Neural crest cell (in vitro differentiated cells): Measurements from ENCODE around the gene PTK6. TPM values are rescaled to one million over a fixed set of nuclear protein-coding genes. Genes with fewer than 3 reads are reported as not detected.

Source experiments
- DNase-seq: peaks from one replicate; pipeline ENCODE4 v3.0.0; 2021; ENCODE audit warnings: low read depth, mixed read lengths, low spot score
- H3K27ac Mint-ChIP-seq: one replicate; pipeline ENCODE4 v1.8.0; 2021; ENCODE audit warnings: mild to moderate bottlenecking, mixed read lengths; ENCODE audit not compliant: unreplicated experiment
- H3K27me3 Mint-ChIP-seq: 2 replicates; pipeline ENCODE4 v1.8.0; 2021; ENCODE audit warnings: low read depth, mild to moderate bottlenecking, mixed read lengths
- H3K36me3 Mint-ChIP-seq: 2 replicates; pipeline ENCODE4 v1.8.0; 2021; ENCODE audit warnings: low read depth, mild to moderate bottlenecking, mixed read lengths
- H3K4me1 Mint-ChIP-seq: 2 replicates; pipeline ENCODE4 v1.8.0; 2021; ENCODE audit warnings: mixed read lengths
- H3K4me3 Mint-ChIP-seq: one replicate; pipeline ENCODE4 v1.8.0; 2021; ENCODE audit warnings: mild to moderate bottlenecking, mixed read lengths
- H3K9me3 Mint-ChIP-seq: 2 replicates; pipeline ENCODE4 v1.8.0; 2021; ENCODE audit warnings: mixed read lengths
- CTCF ChIP-seq: fragments of 200-600 bp; sonication (generic); conservative IDR thresholded peaks from 2 replicates; pipeline ENCODE4 v1.5.0; 2021; ENCODE audit warnings: antibody characterized with exemption, mild to moderate bottlenecking
- total RNA-seq: library from RNA; stranded (reverse); gene quantifications from 2 replicates; pipeline ENCODE4 v1.2.1, GENCODE V29; 2021

PTK6 gene
- total RNA-seq, 1 donor from 2014 or later: not detected

GRCh38 chr20:63564036-63564810, 27.0 kb upstream of the PTK6 start:
- Mint-ChIP-seq H3K27ac (no peak overlapping the region), H3K4me1 (no peaks in the 10 kb centered on the region), H3K4me3 (no peak overlapping the region), H3K36me3 (peaks cover 3% of the 10 kb centered on the region), H3K9me3 (no peaks in the 10 kb centered on the region), H3K27me3 (no peaks in the 10 kb centered on the region)
- no peak for DNase-seq
- no peak for TF ChIP-seq CTCF

- no peaks in the 10 kb centered on the region for H3K27me3 Mint-ChIP-seq
- DNase-seq: no peak
- H3K4me1 Mint-ChIP-seq: no peaks in the 10 kb centered on the region
- TF ChIP-seq CTCF: no peak
- H3K36me3 Mint-ChIP-seq: peaks cover 3% of the 10 kb centered on the region
- no peak overlapping the region for H3K27ac Mint-ChIP-seq
- no peak overlapping the region for H3K4me3 Mint-ChIP-seq
- no peaks in the 10 kb centered on the region for H3K9me3 Mint-ChIP-seq
Measured at GRCh38 chr20:63563225-63563935, 26.2 kb upstream of the PTK6 start.

GRCh38 chr20:63562461-63563224, 25.5 kb upstream of the PTK6 start:
- no peak for DNase-seq
- Mint-ChIP-seq H3K27me3 (no peaks in the 10 kb centered on the region), H3K4me1 (no peaks in the 10 kb centered on the region), H3K4me3 (no peak overlapping the region), H3K36me3 (peaks cover 3% of the 10 kb centered on the region), H3K9me3 (no peaks in the 10 kb centered on the region), H3K27ac (no peak overlapping the region)
- TF ChIP-seq CTCF: no peak

- Mint-ChIP-seq H3K27ac (no peak overlapping the region), H3K9me3 (no peaks in the 10 kb centered on the region), H3K4me1 (peaks cover 5% of the 10 kb centered on the region), H3K36me3 (peaks cover 3% of the 10 kb centered on the region), H3K4me3 (no peak overlapping the region), H3K27me3 (no peaks in the 10 kb centered on the region)
- DNase-seq: no peak
- no peak for TF ChIP-seq CTCF
Measured at GRCh38 chr20:63561624-63562396, 24.6 kb upstream of the PTK6 start.
